Measurements from ENCODE around the gene PALD1.

The PALD1 gene

DNA sequence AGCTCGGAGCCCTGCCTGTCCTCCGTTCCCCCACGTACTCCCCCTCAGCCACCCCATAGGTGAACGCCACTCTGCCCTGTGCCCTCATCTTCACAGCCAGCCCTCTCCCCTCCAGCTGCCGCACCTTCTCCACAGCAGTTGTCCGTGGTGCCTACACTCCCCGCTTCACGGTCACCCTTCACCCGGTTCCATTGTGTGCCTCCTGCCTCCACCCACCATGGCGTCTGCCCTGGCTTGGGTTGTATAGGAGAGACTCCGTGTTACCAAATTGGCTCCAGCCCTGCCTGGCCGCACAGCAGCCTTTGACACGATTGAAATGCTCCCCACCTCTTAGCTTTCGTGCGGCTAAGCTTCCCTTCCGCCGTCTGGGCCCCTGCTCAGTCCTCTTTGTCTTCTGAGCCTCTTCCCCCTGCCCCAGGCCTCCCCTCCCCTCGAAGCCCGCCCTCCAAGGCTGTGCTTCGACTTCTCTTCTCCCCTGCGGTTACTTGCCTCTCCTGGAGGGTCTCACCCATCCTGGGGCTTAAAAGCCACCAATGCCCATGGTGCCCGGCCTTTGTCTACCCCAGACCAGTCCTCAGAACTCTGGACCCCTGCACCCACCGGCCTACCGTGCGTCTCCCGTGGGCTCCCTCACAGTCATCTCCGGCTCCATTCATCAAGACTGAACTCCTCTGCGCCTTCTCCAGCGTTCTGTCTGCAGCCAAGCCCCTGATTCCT lies 18.6 kb upstream of the PALD1 start:
- Histone ChIP-seq H3K4me1 (ENCODE audit: insufficient read depth, low read length) (peaks cover 24% of the 10 kb centered on the region), H3K4me3 (ENCODE audit: low read length) (peak overlapping the region; percentile 63; the same call in 1 of the 2 replicates), H3K36me3 (ENCODE audit: insufficient read depth, low read depth, low read length) (no peaks in the 10 kb centered on the region), H3K9me3 (ENCODE audit: insufficient read depth, low read depth, low read length) (no peaks in the 10 kb centered on the region), H3K9ac (ENCODE audit: low read depth, low read length) (peak overlapping the region; percentile 39; the same call in 1 of the 2 replicates), H3K27ac (ENCODE audit: low read length) (no peak overlapping the region), H3K27me3 (ENCODE audit: insufficient read depth, low read length) (peaks cover 64% of the 10 kb centered on the region)

DNA sequence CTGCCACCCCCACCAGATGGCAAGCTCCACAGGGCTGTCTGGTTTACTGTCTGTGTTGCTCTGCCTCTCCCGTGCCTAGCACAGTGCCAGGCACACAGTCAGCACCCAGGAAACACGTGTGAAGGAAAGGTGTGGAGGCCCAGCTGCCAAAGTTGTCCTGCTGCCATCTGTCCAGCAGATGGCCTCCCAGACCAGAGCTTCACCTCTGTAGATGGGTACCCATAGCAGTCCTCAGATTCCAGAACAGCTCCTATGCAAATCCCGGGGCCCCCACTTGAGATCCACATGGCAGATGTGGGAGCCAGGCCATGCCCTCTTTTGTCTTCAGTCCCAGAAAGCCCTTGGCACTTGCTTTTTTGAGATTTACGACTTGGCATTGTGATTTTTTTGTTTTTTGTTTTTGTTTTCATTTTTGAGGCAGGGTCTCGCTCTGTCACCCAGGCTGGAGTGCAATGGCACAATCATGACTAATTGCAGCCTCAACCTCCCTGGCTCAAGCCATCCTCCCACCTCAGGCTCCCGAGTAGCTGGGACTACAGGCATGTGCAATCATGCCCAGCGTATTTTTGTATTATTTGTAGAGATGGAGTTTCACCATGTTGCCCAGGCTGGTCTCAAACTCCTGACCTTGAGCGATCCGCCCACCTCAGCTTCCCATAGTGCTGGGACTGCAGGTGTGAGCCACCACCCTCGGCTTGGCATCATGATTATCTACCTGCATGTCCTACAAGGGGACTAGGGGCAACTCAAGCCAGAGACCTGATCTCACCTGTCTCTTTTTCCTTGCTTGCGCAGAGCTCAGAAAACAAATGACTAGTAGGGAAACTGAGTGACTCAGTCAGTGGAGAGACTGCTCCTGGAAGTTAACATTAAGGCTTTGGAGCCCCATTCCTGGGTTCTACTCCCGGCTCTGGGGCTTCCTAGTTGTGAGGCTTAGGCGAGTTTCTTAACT lies 16.9 kb upstream of the PALD1 start:
- Histone ChIP-seq H3K9ac (ENCODE audit: low read depth, low read length) (no peak overlapping the region), H3K27ac (ENCODE audit: low read length) (no peak overlapping the region), H3K27me3 (ENCODE audit: insufficient read depth, low read length) (peaks cover 47% of the 10 kb centered on the region), H3K36me3 (ENCODE audit: insufficient read depth, low read depth, low read length) (no peaks in the 10 kb centered on the region), H3K9me3 (ENCODE audit: insufficient read depth, low read depth, low read length) (no peaks in the 10 kb centered on the region), H3K4me1 (ENCODE audit: insufficient read depth, low read length) (peaks cover 13% of the 10 kb centered on the region; the same call in 1 of the 2 replicates), H3K4me3 (ENCODE audit: low read length) (no peak overlapping the region)

DNA sequence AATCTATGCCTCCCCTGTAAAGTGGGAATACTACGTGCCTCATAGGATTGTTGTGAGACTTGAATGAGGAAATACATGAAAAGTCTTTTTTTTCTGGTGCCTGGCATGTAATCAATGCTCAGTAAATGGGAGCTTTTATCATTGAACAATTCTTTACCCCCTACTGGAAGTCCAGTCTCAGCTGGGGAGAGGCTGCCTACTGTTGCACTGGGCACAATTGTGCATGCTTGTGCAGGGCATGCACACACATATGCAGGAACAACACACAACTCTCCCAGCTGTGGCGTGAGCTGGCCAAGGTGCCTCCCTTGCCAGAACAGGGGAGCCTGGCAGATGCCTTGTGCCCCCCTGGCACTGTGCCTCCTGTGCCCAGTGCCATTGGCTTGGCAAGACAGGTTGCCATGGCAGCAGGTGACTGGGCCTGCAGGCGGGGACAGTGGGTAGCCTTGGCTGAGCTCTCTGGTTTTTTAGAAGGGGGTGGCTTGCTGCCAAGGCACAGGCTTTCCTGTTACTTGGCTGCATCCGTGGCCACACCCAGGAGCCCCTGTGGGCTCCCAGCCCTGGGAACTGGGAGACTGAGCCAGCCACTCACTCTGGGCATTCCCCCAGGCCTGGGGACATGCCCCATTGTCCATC lies 16.1 kb upstream of the PALD1 start:
- H3K27me3 ChIP-seq (ENCODE audit: insufficient read depth, low read length), result peaks cover 39% of the 10 kb centered on the region
- H3K4me3 ChIP-seq (ENCODE audit: low read length), result no peak overlapping the region
- no peaks in the 10 kb centered on the region for H3K9me3 ChIP-seq (ENCODE audit: insufficient read depth, low read depth, low read length)
- peaks cover 12% of the 10 kb centered on the region; the same call in 1 of the 2 replicates for H3K4me1 ChIP-seq (ENCODE audit: insufficient read depth, low read length)
- no peak overlapping the region for H3K27ac ChIP-seq (ENCODE audit: low read length)
- no peaks in the 10 kb centered on the region for H3K36me3 ChIP-seq (ENCODE audit: insufficient read depth, low read depth, low read length)
- H3K9ac ChIP-seq (ENCODE audit: low read depth, low read length), result no peak overlapping the region

DNA sequence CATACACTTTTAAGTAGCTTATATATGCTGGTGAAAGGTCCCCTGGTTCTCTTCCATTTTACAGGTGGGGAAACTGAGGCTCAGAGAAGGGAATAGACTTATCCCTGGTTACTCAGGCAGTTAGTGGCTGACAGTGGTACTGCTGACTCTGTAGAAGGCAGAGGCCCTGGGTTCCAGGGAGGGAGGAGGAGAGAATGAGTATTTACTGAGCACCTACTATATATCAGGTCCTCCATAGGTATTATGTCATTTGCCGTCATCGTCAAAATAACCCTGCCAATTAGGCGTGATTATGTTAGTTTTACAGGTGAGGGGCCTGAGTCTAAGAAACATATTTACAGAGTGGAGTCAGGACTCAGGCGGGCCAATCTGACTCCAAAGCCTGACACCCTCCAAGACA lies 13.3 kb upstream of the PALD1 start:
- Histone ChIP-seq H3K9me3 (ENCODE audit: insufficient read depth, low read depth, low read length) (no peaks in the 10 kb centered on the region), H3K36me3 (ENCODE audit: insufficient read depth, low read depth, low read length) (no peaks in the 10 kb centered on the region), H3K4me3 (ENCODE audit: low read length) (no peak overlapping the region), H3K27ac (ENCODE audit: low read length) (no peak overlapping the region), H3K27me3 (ENCODE audit: insufficient read depth, low read length) (peaks cover 11% of the 10 kb centered on the region), H3K9ac (ENCODE audit: low read depth, low read length) (no peak overlapping the region), H3K4me1 (ENCODE audit: insufficient read depth, low read length) (peaks cover 1% of the 10 kb centered on the region; the same call in 1 of the 2 replicates)

DNA sequence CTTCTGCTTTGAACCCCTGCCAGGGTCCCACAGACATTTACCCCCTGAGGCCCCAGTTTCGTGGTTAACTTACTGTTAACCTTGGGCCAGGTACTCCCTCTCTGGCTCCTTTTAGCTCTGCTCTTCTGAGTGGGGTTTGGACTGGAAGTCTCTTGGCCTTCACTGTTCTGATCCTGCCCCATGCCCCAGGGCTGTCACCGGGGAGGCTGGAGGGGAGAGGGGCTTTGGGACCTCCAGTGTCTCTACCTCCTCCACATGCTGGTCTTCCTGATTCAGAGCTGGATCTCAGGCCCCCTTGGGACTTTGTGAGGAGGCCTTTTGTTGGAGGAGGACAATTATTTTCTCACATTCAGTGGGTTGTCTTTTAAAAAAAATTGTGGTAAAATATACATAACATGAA lies 12.7 kb upstream of the PALD1 start:
- Histone ChIP-seq H3K27me3 (ENCODE audit: insufficient read depth, low read length) (peaks cover 5% of the 10 kb centered on the region; the same call in 1 of the 2 replicates), H3K4me1 (ENCODE audit: insufficient read depth, low read length) (no peaks in the 10 kb centered on the region), H3K9me3 (ENCODE audit: insufficient read depth, low read depth, low read length) (no peaks in the 10 kb centered on the region), H3K4me3 (ENCODE audit: low read length) (no peak overlapping the region), H3K9ac (ENCODE audit: low read depth, low read length) (no peak overlapping the region), H3K27ac (ENCODE audit: low read length) (no peak overlapping the region), H3K36me3 (ENCODE audit: insufficient read depth, low read depth, low read length) (no peaks in the 10 kb centered on the region)

DNA sequence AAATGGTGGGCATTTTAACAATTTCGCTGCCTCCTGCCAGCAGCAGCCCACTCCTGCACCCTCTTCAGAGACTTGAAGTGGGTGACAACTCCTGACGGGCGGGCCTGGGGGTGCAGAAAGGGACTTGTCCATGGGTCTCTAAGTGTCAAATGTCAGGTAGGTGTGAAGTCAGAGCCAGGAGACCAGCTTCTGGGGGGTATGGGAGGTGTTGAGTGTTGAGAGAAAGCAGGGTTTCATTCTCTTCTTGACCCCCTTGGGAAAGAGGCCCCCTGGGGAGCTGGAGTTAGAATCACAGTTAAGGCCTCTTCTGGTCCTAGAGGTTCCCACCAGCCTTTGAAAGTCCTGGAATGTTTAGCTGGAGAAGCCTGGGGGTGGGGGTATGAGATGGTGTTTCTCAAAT lies 11.6 kb upstream of the PALD1 start:
- Histone ChIP-seq H3K27ac (ENCODE audit: low read length) (no peak overlapping the region), H3K4me1 (ENCODE audit: insufficient read depth, low read length) (no peaks in the 10 kb centered on the region), H3K27me3 (ENCODE audit: insufficient read depth, low read length) (no peaks in the 10 kb centered on the region), H3K36me3 (ENCODE audit: insufficient read depth, low read depth, low read length) (no peaks in the 10 kb centered on the region), H3K9ac (ENCODE audit: low read depth, low read length) (no peak overlapping the region), H3K4me3 (ENCODE audit: low read length) (no peak overlapping the region), H3K9me3 (ENCODE audit: insufficient read depth, low read depth, low read length) (no peaks in the 10 kb centered on the region)

DNA sequence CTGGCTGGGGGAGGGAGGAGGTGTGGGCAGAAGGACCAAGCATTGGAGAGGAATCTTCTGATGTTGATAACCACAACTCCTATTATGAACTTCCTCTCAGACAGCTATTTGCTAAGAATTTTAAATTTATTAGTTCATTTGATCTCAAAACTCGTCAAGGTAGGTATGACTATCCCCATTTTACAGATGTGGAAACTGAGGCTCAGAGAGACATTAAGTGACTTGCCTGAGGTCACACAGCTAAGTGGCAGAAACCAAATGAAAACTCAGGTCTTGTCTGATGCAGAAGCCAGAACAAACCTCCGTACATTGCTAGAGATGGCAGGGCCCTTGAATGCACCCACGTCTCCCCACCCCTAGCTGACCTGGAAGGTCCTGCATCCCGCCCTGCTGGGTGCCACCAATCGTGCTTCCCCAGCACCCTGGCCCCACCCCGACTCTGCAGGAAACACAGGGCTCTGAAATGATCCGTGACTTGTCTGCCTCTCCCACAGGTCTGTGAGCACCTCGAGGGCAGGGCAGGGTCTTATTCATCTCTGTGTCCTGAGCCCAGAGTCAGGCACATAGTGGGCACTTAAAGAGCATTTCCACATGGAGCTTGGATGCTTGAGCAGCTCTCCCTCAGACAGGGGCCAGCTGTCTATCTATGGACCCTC lies 5.6 kb upstream of the PALD1 start:
- Histone ChIP-seq H3K27me3 (ENCODE audit: insufficient read depth, low read length) (peaks cover 18% of the 10 kb centered on the region), H3K4me1 (ENCODE audit: insufficient read depth, low read length) (peaks cover 8% of the 10 kb centered on the region; the same call in 1 of the 2 replicates), H3K36me3 (ENCODE audit: insufficient read depth, low read depth, low read length) (no peaks in the 10 kb centered on the region), H3K4me3 (ENCODE audit: low read length) (no peak overlapping the region), H3K27ac (ENCODE audit: low read length) (no peak overlapping the region), H3K9me3 (ENCODE audit: insufficient read depth, low read depth, low read length) (no peaks in the 10 kb centered on the region), H3K9ac (ENCODE audit: low read depth, low read length) (no peak overlapping the region)

DNA sequence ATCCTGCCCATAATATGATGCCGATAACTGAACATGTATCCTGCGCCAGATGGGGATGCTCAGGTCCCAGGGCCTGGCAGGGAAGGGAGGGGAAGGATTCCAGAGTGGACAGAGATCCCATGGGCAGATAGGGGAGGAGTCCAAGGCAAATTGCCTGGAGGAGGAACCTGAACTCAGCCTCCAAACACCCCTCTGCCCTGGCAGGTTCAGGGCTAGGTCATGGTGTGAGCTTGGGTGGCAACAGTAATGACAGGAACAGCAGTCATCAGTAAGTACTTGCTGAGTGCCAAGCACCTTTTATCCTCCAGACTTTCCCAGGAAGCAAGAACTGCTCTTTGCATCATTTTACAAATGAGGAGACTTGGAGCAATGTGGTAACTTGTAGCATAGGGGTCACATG lies 3.8 kb upstream of the PALD1 start:
- Histone ChIP-seq H3K9me3 (ENCODE audit: insufficient read depth, low read depth, low read length) (no peaks in the 10 kb centered on the region), H3K9ac (ENCODE audit: low read depth, low read length) (no peak overlapping the region), H3K4me1 (ENCODE audit: insufficient read depth, low read length) (peaks cover 13% of the 10 kb centered on the region; the same call in 1 of the 2 replicates)

DNA sequence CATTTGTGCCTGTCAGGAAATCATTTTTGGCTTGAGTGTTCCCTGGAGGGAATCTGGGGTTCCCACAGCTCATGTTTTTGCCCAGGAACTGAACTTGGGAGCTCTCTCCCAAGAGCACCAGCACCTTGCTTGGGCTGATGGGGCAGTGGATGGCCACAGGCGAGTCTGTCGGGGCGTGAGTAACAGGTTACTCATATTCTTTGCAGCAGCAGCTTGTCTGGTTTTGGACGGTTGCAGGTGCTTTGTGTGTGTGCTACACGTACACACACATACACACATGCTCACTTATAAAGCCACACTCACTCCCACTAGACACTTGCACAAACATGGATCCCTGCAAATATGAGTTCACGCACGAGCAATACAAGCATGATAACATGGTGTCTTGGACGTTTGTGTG lies 2.9 kb upstream of the PALD1 start:
- H3K27me3 ChIP-seq (ENCODE audit: insufficient read depth, low read length), result peaks cover 23% of the 10 kb centered on the region
- H3K9ac ChIP-seq (ENCODE audit: low read depth, low read length), result no peak overlapping the region
- H3K9me3 ChIP-seq (ENCODE audit: insufficient read depth, low read depth, low read length), result no peaks in the 10 kb centered on the region
- H3K4me3 ChIP-seq (ENCODE audit: low read length), result no peak overlapping the region
- H3K36me3 ChIP-seq (ENCODE audit: insufficient read depth, low read depth, low read length), result no peaks in the 10 kb centered on the region
- H3K4me1 ChIP-seq (ENCODE audit: insufficient read depth, low read length), result peaks cover 22% of the 10 kb centered on the region
- H3K27ac ChIP-seq (ENCODE audit: low read length), result no peak overlapping the region

More for the DNA sequence above, 3.8 kb upstream of the PALD1 start:
- Histone ChIP-seq H3K27me3 (ENCODE audit: insufficient read depth, low read length) (peaks cover 23% of the 10 kb centered on the region), H3K36me3 (ENCODE audit: insufficient read depth, low read depth, low read length) (no peaks in the 10 kb centered on the region), H3K27ac (ENCODE audit: low read length) (no peak overlapping the region), H3K4me3 (ENCODE audit: low read length) (no peak overlapping the region)

DNA sequence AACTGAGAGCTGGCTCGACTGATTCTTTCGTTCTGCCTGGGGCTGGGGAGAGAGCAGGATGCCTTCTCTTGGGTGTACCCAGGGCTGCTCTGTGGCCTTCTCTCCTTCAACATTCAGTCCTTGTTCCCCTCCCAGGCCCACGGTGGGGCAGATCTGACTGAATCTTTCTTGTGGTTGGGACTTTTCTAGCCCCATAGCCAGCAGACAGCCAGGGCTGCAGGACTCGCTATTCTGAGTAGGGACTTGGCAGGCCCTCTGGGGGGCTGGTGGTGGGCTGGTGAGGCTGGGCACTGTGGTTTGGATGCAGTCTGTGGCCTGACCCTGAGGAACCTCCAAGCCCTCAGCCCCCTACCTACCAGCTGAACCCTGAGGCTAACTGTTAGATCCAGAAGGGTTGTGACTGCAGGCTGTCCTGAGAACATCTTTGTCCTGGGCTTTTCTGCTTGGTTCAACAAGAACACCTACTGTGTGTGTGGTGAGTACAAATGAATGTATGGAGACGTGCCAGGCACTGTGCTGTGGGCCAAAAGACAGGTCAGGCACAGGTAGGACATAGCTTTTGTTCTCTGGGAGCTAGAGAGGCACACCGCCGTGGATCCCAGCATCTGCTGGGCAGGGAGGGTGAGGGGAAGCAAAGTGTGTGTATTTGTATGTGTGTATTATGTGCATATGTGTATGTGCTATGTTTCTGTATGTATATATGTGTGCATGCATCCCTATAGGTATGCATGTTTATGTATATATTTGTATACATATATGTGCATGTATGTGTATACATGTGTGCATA lies 2.1 kb upstream of the PALD1 start:
- no peak overlapping the region for H3K27ac ChIP-seq (ENCODE audit: low read length)
- no peaks in the 10 kb centered on the region for H3K9me3 ChIP-seq (ENCODE audit: insufficient read depth, low read depth, low read length)
- H3K4me3 ChIP-seq (ENCODE audit: low read length), result no peak overlapping the region
- H3K9ac ChIP-seq (ENCODE audit: low read depth, low read length), result no peak overlapping the region
- peaks cover 23% of the 10 kb centered on the region for H3K27me3 ChIP-seq (ENCODE audit: insufficient read depth, low read length)
- H3K36me3 ChIP-seq (ENCODE audit: insufficient read depth, low read depth, low read length), result no peaks in the 10 kb centered on the region
- peaks cover 22% of the 10 kb centered on the region for H3K4me1 ChIP-seq (ENCODE audit: insufficient read depth, low read length)

Data from iPS-20b (cell line).